Measurements from ENCODE around the gene ROM1. TPM values are rescaled to one million over a fixed set of nuclear protein-coding genes. Genes with fewer than 3 reads are reported as not detected.

ROM1 gene
- total RNA-seq, 2 donors from 2014 or later = 1.8 to 4.0 TPM

GRCh38 chr11:62607714-62608113, 5.3 kb upstream of the ROM1 start:
- WGBS, 2 donors = 87 to 96% methylated on average over 3 to 4 of the region's 4 CpGs
- Histone ChIP-seq H3K4me3 (no peak overlapping the region), H3K27ac (no peak overlapping the region), H3K4me1 (peaks cover 16% of the 10 kb centered on the region), H3K36me3 (replicated peaks in 1 of 2; ENCODE audit: insufficient read depth in 1 of 2, low read depth in 2 of 2) (no peaks in the 10 kb centered on the region), H3K9me3 (no peaks in the 10 kb centered on the region), H3K27me3 (no peaks in the 10 kb centered on the region)
- TF ChIP-seq POLR2A (IDR thresholded peaks at IDR 0.05) = no peak
- no peak for TF ChIP-seq CTCF (IDR thresholded peaks at IDR 0.05)
- no peak for DNase-seq
- no peak for ATAC-seq
- intact Hi-C loops (cut with DNase I) = no loop called here

- 87 to 92% methylated on average over 7 to 12 of the region's 12 CpGs for WGBS, 2 donors
- Histone ChIP-seq H3K9me3 (no peaks in the 10 kb centered on the region), H3K27me3 (no peaks in the 10 kb centered on the region), H3K4me1 (peaks cover 22% of the 10 kb centered on the region), H3K36me3 (replicated peaks in 1 of 2; ENCODE audit: insufficient read depth in 1 of 2, low read depth in 2 of 2) (no peaks in the 10 kb centered on the region), H3K27ac (no peak overlapping the region), H3K4me3 (no peak overlapping the region)
- ATAC-seq (no peak), DNase-seq (no peak)
- TF ChIP-seq POLR2A (IDR thresholded peaks at IDR 0.05) = no peak
- no peak for TF ChIP-seq CTCF (IDR thresholded peaks at IDR 0.05)
- intact Hi-C loops (cut with DNase I) = no loop called here
Measured at GRCh38 chr11:62608776-62609175, 4.3 kb upstream of the ROM1 start.

GRCh38 chr11:62610403-62610802, 2.7 kb upstream of the ROM1 start:
- no peak for ATAC-seq
- DNase-seq = no peak
- 84 to 92% methylated on average over 5 to 6 of the region's 6 CpGs for WGBS, 2 donors
- no peak for TF ChIP-seq CTCF (IDR thresholded peaks at IDR 0.05)
- no peak for TF ChIP-seq POLR2A (IDR thresholded peaks at IDR 0.05)
- no peaks in the 10 kb centered on the region for H3K9me3 ChIP-seq
- H3K36me3 ChIP-seq (replicated peaks in 1 of 2; ENCODE audit: insufficient read depth in 1 of 2, low read depth in 2 of 2) = no peaks in the 10 kb centered on the region
- H3K4me3 ChIP-seq = no peak overlapping the region
- intact Hi-C loops (cut with DNase I) = no loop called here
- H3K27me3 ChIP-seq = no peaks in the 10 kb centered on the region
- peaks cover 22% of the 10 kb centered on the region for H3K4me1 ChIP-seq
- H3K27ac ChIP-seq = no peak overlapping the region

- WGBS, 2 donors = 74 to 79% methylated on average over 8 to 28 of the region's 28 CpGs
- Histone ChIP-seq H3K4me1 (peaks cover 22% of the 10 kb centered on the region), H3K36me3 (replicated peaks in 1 of 2; ENCODE audit: insufficient read depth in 1 of 2, low read depth in 2 of 2) (no peaks in the 10 kb centered on the region), H3K27ac (peak overlapping the region in 3 of 4 donors; percentile 82 to 94 (median 83)), H3K9me3 (no peaks in the 10 kb centered on the region), H3K27me3 (no peaks in the 10 kb centered on the region), H3K4me3 (peak overlapping the region in 1 of 2 donors; percentile 54)
- TF ChIP-seq CTCF (IDR thresholded peaks at IDR 0.05) = no peak
- TF ChIP-seq POLR2A (IDR thresholded peaks at IDR 0.05) = no peak
- DNase-seq = no peak
- no peak for ATAC-seq
- intact Hi-C loops (cut with DNase I) = no loop called here
Measured at GRCh38 chr11:62610814-62611704, 2.0 kb upstream of the ROM1 start.

Data from body of pancreas (tissue), 4 donors.